HG03575 (cell line): ENCODE measurements around the gene TSGA10IP.

Experiments
- ATAC-seq: cut with Tn5 transposase; IDR thresholded peaks from one replicate; pipeline ENCODE4 v1.9.1; 2021; ENCODE audit not compliant: unreplicated experiment, insufficient number of reproducible peaks, low FRiP score; ENCODE audit errors: extremely low read depth

TSGA10IP gene

DNA sequence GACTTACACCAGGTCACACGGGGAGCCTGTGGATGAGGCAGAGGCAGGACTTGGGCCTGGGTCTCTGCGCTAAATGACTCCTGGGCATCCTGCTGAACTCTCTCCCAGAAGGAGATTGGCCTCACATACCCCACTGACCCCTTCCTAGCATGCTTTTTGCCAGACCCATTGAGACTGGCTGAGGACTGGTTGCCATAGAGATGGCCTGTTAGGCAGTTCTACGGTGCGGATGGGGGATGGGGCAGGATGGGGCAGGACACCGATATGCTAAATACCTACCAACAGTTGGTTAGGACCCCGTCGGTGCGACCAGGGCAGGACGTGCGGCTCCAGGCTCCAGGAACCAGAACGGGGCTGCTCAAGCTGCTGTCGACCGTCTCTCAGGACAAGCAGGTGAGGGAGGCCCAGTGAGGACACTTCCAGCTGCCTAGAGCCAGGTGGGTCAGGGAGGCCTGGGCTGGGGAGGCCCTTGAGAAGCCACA, at the start of gene TSGA10IP:
TSS of gene TSGA10IP (plus strand) at position 51 of the 482 bp plus-strand sequence. CDS start at position 247, 196 bp downstream.
- ATAC-seq = no peak

DNA sequence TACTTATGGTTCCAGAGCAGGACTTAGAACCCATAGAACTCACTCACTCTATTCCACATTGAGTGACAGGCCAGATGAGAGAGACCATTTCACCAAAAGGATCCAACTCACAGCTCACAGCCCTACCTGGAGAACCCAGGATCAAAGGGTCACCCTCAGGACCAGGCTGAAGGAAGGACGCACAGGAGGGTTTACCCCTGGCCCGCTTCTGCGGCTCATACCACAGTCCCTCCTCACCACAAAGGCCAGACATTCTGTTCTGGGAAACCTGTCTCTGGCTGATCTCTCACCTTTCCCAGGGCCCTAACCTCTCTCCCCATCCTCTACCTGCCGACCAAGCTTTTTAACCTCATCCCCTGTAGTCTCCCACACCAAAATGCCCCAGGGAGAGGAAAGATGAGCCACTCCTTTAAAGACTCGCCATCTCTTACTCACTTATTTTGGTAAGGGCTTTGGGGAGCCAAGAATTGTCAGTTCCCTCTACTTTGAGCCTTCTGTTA, 49.7 kb upstream of the TSGA10IP start:
- ATAC-seq = no peak

DNA sequence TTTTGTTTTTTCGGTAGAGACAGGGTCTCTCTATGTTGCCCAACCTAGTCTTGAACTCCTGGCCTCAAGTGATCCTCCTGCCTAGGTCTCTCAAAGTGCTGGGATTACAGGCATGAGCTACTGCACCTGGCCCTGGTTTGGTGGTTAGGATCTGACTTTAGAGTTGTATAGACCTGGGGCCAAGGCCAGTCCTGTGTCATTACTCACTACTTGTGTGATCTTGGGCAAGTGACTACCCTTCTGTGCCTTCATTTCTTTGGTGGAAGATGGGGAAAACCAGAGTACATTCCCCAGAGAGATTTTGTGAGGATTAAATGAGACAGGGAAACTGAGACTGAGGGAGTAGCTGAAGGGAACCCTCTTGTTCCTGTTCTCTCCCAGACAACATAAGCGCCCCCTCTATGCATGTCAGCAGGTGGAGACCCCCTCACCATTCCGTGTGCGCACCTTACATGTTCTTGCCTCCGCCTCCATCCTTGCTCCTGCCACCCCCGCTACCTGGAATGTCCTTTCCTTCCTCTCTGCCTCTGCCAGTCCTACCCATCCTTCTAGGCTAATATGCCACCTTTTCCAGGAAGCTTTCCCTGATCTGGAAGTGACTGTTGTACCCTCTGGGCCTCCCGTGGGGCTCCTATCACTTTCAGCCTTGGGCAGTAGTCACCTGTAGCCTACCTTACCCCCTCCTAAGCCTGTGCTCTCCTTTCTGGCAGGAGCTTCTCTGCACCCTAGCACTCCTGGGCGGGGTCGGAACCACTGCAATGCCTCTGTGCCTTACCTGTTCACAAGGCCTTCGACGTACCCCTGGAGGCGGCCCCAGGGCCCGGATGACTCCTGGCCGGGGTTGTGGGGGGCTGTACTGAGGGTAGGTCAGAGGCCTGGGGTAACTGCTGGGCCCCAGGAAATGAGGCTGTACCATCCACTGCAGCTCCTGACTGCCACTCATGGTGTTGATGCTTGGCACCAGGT, 49.0 kb upstream of the TSGA10IP start:
- ATAC-seq = no peak

DNA sequence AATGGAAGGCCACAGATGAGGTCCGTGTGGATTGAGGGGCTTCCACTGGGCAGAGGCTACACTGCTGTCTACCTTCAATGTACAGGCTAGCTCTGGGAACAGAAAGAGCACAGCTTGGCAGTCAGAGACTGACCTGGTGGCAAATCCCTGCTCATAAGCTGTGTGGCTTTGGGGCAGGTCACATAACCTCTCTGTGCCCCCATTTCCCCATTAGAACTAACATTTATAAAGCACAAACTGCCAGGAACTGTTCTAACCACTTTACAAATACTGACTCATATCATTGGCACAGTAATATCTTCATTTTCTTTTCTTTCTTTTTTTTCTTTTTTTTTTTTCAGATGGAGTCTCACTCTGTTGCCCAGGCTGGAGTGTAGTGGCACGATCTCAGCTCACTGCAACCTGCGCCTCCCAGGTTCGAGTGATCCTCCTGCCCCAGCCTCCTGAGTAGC, 48.2 kb upstream of the TSGA10IP start:
- ATAC-seq = no peak

DNA sequence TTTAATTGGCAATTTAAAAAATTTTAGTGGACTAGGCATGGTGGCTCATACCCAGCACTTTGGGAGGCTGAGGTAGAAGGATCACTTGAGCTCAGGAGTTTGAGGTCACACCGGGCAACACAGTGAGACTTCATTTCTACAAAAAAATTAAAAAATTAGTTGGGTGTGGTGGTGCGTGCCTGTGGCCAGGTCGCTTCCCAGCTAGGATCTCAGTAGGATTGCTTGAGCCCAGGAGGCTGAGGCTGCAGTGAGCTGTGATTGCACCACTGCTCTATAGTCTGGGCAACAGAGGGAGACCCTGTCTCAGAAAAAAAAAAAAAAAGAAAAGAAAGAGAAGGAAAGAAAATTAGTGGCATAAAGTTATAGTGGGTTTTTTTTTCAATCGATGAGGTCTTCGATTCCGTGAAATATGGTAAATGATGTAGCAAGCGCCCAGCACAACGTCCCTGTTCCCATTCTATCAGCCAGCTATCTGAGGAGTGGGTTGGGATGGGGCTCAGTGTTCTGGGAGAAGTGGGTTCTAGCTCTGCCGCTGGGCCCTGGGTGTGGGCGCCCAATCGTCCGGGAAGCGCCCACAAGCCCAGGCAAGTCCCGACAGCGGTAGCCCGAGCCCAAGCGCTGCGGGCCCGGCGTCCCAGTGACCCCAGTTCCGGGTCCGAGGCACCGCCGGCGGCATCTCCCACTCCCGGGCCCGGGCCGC, 46.5 kb upstream of the TSGA10IP start:
- ATAC-seq = no peak

DNA sequence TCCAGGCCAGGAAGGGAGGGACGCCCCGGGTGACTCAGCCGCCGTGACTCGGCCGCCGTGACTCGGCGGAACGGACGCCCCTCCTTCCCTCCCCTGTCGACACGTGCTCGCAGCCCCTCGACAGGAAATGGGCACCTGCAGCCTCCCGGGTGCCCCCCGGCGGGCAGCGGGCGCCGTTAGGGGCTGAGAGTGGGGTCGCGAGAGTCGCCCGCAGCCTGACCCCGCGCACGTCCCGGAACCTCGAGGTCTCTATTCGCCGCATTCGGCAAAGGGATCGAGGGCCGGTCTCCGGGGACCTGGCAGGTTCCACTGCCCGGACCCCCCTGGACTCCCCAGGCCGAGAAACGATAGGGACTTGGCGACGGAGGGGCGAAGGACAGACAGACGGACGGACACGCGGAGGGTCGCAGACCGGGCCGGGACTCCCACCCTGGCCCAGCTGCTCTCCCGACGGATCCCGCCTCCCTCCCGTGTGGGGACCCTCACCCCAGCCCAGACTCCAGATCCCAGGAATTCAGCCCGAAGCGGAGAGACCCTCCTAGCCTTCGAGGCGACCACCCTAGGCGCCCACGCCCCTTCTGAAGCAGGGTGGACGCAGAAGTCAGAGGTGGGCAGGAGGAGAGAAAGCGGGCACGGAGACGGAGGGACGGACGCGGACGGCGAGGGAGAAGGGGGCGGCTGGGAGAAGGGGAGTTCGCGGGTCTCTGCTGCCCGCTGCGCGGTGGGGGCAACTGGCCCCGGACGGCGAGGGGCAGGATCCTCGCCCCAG, 45.7 kb upstream of the TSGA10IP start:
- ATAC-seq = no peak

DNA sequence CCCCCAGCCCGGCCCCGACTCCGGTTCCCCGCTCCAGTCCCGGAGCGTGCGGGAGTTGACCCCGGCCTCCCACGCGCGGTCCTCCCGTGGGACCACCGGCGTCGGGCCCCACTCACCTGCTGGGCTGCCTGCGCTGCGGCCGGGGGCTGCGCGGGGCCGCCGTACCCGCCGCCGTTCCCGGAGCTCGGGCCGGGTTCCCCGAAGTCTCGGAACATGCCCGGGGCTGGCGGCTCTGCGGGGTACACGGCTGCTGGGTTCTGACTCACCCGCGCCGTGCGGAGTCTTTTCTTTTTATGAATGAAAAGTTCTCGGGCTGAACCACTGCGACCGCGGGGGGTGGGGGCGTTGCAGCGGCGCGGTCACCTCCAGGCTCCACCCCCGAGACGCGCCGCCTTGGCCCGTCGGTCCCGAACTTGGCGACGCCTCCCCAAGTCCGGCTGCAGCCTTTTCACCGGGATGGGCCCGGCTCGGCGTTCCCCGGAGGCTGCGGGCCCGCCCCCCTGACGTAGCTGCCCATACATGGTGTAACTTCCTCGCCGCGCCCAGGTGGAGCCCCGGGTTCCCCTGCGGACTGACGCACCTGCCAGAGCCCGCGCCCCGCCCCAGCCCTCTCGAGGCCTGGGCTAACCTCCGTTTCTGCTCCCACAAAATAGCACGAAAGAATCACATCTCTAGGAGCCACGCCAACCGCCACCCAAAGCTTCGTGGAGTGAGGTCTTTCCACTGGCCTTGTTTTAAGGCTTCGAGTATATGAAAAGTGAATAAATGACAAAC, 45.0 kb upstream of the TSGA10IP start, which contains the start of gene FOSL1:
TSS of gene FOSL1 (minus strand) at position 264 of the 774 bp plus-strand sequence. CDS start at position 215, 49 bp downstream.
- ATAC-seq = no peak

DNA sequence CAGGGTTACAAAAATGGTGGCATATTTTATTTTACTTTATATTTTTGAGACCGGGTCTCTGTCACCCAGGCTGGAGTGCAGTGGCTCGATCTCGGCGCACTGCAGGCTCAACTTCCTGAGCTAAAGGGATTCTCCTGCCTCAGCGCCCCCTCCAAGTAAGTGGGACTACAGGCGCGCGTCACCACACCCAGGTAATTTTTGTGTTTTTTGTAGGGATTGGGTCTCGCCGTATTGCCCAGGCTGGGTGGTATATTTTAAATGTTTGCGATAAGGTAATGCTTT, 44.4 kb upstream of the TSGA10IP start:
- no peak for ATAC-seq

DNA sequence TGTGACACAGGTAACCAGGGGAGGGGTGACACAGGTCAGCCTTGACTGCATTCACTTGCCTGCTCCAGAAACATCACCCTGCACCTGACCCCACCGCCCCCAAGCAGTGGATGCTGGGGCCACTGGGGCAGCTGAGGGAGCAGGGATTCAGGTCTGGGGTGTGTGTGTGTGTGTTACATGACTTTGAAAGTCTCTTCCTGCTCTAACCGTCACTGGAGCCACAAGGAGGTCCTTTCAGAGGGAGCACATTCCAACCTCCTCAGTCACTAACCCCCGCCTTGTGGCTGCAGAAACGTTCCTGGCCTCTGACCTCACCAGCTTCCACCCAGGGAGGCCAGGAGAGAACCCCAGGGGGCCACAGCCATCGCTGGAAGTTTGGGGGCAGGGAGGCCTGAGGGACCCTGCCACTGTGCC, 42.2 kb upstream of the TSGA10IP start:
- no peak for ATAC-seq

DNA sequence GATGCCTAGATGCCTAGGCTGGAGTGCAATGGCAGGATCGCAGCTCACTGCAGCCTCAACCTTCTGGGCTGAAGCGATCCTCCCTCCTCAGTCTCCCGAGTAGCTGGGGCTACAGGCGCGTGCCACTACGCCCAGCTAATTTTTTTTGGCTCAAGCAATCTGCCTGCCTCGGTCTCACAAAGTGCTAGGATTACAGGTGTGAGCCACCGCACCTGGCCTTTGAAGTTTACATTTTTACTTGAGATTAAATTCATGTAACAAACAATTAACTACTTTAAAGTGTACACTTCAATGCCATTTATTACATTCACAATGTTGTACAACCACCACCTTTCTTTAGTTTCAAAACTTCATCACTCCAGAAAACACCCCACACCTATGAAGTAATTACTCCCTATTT, 41.6 kb upstream of the TSGA10IP start:
- no peak for ATAC-seq

DNA sequence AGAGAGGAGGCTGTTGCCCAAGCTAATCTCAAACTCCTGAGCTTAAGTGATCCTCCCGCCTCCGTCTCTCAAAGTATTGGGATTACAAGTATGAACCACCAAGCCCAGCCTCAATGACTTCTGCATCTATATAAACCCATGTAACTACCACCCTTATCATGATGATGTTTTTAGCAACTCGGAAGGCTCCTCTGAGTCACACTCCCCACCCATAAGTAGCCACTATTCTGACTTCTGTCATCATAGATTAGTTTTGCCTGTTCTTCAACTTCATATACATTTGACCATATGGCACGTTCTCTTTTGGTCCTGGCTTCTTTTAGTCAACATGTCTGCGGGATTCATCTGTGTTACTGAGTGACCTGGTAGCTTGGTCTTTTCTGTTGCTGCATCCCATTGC, 38.7 kb upstream of the TSGA10IP start:
- no peak for ATAC-seq

DNA sequence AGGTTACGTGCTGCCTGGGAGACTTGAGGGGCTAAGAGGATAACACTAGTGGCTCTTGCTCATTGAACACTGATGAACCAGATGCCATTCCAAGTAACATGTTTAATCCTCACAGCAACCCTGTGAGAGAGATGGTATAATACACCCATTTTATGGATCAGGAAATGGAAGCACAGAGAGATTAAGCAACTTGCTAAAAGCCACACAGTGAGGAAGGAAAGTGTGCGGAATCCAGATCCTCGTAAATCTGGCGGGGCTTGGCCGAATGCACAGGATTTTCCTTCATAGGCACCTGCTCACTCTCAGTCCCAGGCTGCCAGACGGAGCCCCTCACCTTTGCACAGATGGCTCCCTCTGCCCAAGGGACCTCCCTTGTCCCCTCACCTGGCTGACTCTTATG, 37.4 kb upstream of the TSGA10IP start:
- ATAC-seq = no peak

DNA sequence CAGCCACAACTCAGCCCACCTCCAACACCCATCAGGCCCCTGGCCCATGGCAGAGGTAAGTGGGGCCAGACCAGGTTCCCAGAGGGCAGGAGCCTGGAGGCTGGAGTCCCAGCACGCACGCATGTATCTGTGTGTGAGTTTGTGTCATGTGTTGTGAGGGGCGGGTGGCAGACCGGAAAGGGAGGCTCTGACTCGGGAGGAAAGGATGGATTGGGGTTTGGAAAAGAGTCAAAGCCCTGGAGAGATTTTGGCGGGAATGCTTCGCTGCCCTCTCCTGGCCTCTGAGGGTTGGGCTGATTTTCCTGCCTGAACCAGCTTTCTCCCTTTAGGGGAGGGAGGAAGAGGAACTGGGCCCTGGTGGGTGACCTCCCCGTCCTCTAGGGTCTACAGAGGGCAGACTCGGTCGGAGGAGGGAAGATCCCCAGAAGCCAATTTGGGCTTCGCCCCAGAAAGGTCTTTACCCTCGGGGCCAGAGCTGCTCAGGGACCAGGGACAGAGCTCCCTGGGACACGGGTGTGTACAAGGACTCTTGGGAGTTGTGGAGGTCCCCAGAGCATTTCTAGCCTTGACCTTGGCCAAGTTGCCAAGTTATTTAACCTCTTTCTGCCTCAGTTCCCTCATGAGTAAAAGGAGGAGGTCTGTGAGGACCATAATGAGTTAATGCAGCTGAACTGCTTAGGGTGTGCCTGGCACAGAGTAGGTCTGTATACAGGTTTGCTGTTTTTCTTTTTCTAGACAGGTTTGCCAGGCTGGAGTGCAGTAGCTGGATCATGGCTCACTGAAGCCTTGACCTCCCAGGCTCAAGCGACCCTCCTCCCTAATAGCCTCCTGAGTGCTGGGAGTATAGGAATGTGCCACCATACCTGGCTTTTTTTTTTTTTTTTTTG, 33.4 kb upstream of the TSGA10IP start:
- no peak for ATAC-seq

DNA sequence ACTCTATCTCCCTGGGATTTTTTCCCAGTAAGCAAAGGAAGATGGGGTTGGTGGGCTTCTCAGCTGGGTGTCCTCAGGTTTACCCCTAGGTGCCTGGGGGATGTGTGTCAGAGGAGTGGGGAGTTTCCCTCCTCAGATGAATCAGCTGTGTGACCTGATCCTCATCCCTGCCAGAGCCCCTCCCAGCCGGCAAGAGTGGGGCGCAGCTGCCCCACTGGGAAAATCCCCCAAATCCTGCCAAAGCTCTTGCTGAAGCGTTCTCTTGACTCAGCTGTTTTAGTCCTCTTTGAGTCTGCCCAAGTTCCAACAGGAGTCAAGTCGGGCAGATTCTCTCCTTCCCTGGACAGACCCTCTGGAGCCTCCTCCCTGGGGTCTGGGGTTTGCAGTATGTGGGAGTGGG, 32.4 kb upstream of the TSGA10IP start:
- no peak for ATAC-seq

DNA sequence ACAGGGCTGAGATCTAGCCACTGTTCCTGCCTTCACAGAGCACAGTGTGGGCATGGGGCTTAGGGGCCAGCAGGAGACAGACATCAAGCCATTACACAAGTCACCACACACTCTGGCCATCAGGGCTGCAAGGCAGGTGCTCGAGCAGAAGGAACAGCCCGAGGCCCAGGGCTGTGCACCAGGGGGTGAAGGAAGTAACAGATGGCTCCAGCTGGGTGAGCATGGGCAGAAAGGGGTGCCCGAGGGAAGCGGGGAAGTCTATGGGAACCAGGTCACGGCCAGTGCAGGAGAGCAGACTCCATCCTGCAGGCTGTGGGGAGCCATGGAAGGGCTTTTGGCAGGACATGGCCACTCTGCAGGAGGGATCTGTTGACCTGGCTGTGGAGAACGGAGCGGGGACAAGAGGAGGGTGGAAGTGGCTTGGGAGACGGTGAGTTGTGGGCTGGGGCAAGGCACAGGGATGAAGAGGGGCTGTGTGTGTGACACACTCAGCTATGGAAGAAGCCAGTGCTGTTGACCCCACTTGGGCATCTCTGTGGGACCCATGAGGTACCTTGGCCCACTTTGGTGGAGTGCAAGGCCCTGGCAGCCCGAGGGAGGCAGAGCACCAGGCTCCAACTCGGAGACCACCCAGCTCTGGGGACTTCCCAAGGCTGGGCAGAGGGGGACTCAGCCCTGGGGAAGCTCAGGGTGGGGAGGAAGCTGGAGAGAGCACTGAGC, 30.0 kb upstream of the TSGA10IP start:
- no peak for ATAC-seq

DNA sequence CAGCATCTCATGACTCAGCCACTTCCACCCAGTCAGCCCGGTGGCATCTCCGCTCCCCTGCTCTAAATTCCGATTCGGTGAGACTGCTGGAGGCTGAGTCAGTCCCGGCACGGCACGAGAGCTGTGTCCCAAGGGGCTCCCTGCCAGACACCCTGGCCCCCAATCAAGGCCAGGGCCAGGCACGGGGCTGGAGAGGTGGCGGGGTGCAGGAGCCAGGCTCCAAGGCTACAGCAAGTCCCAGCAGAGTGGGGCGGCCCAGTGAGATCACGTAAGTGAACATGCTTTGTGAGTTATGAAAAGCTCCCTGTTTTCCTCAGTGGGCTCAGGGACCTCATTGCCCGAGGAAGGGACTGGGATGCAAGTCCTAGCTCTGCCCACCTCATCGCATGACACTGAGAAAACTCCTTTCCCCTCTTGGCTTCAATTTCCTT, 29.4 kb upstream of the TSGA10IP start:
- no peak for ATAC-seq

DNA sequence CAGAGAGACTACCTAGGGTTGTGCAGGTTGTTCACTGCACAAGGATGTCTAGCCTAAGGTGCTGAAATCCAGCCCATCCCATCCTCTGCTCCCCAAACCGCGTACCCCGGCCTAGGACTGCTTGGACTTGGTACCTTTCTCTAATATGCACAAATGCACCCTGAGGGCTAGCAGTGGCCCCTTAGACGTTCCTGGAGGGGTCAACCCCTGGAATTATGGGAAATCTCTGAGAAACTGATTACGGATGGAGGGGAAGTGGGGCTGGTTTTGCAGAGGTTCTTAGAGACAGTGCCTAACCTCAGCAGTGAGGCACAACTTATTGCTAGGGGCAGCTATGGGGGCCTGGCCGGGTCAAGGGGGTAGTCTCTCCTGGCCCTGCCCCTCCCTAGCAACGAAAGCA, 28.9 kb upstream of the TSGA10IP start:
- ATAC-seq = no peak
